HL-60 (cell line): ENCODE measurements around the gene ELF2.
"Not testable (repeated sequence)": the region's sequence is repeated elsewhere in the genome, so short reads cannot be mapped to it uniquely, and the experiment has no call there.

ENCODE experiments used
- DNase-seq, 2 experiments: peaks; one replicate each; pipeline ENCODE4 v3.0.0-alpha.2; 2010 to 2020; ENCODE audit warnings: low read depth in 1 of 2, low spot score in 1 of 2
- H3K27ac ChIP-seq: fragments of 250-450 bp; sonication (Bioruptor Pico); replicated peaks from 2 replicates; pipeline ENCODE4 v1.5.1; 2020; ENCODE audit warnings: mild to moderate bottlenecking, moderate library complexity
- H3K27me3 ChIP-seq: fragments of 250-450 bp; sonication (Bioruptor Pico); 2 replicates; pipeline ENCODE4 v1.5.1; 2021; ENCODE audit warnings: mild to moderate bottlenecking, moderate library complexity; ENCODE audit not compliant: insufficient read depth, poor library complexity, severe bottlenecking
- H3K4me3 ChIP-seq: replicated peaks from 2 replicates; pipeline ENCODE4 v1.5.1; 2011; ENCODE audit warnings: mild to moderate bottlenecking, control low read depth, low read length; ENCODE audit not compliant: insufficient read depth
- GABPA ChIP-seq: IDR thresholded peaks from 2 replicates; pipeline ENCODE4 v1.6.1; 2012; ENCODE audit warnings: low read depth
- POLR2AphosphoS5 ChIP-seq: IDR thresholded peaks from 2 replicates; pipeline ENCODE4 v1.6.1; 2012; ENCODE audit warnings: low read depth
- SPI1 ChIP-seq: IDR thresholded peaks from 2 replicates; pipeline ENCODE4 v1.6.1; 2012; ENCODE audit warnings: low read depth, mild to moderate bottlenecking, borderline replicate concordance
- TF ChIP-seq, protein P1 (sequence below): IDR thresholded peaks from one replicate; pipeline ENCODE4 v1.5.1; 2011; ENCODE audit warnings: low read length, control low read depth, inconsistent platforms; ENCODE audit not compliant: insufficient read depth
- TF ChIP-seq, protein P2 (sequence below): IDR thresholded peaks from 2 replicates; pipeline ENCODE4 v1.6.1; 2012; ENCODE audit warnings: low read depth; ENCODE audit not compliant: insufficient replicate concordance

Gene ELF2

DNA sequence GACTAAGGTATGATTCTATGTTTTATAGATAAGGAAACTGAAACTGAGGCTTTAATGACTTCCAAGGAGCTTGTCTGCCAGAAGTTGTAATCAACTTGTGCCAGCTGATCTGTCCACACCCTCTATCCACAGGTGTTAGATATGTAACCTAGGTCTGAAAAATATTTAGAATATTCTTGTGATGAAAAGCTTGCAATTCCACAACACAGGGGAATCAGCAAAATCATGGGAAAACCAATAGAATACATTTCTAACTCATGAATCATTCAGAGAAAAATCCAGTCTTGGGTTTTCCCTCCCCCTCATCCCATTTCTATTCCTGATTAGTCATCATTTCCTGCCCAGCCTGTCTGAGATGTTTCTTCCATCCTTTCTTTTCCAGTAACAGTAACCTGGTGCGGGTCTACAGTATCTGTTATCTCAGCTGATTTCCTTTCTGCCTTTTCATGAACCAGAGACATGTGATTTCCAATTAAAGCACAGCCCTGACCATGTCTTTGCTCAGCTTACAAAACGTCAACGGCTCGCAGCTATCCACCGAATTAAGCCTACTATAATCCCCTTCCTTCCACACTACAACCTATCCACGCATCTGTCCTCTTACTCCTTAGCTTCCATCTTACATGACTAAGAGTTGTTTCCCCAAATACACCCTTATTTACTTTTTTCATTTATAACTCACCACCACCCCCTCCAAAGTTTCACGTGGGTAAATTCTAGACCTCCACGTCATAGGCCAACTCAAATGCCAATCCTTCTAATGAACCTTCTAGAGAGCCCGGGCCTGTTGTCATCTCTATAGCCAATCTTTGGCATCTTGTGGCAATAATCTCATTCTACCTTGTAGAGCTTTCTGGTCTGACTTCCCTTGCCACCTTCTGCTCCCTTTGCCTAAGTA lies 162.4 kb downstream of the ELF2 start:
- Histone ChIP-seq H3K27me3 (no peaks in the 10 kb centered on the region), H3K27ac (peak overlapping the region; percentile 99), H3K4me3 (peak overlapping the region; percentile 59)
- TF ChIP-seq, protein P1, sequence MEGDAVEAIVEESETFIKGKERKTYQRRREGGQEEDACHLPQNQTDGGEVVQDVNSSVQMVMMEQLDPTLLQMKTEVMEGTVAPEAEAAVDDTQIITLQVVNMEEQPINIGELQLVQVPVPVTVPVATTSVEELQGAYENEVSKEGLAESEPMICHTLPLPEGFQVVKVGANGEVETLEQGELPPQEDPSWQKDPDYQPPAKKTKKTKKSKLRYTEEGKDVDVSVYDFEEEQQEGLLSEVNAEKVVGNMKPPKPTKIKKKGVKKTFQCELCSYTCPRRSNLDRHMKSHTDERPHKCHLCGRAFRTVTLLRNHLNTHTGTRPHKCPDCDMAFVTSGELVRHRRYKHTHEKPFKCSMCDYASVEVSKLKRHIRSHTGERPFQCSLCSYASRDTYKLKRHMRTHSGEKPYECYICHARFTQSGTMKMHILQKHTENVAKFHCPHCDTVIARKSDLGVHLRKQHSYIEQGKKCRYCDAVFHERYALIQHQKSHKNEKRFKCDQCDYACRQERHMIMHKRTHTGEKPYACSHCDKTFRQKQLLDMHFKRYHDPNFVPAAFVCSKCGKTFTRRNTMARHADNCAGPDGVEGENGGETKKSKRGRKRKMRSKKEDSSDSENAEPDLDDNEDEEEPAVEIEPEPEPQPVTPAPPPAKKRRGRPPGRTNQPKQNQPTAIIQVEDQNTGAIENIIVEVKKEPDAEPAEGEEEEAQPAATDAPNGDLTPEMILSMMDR, result no peak
- TF ChIP-seq GABPA (no peak), SPI1 (no peak), POLR2AphosphoS5 (no peak; the same call in 1 of the 2 replicates)
- TF ChIP-seq, protein P2, sequence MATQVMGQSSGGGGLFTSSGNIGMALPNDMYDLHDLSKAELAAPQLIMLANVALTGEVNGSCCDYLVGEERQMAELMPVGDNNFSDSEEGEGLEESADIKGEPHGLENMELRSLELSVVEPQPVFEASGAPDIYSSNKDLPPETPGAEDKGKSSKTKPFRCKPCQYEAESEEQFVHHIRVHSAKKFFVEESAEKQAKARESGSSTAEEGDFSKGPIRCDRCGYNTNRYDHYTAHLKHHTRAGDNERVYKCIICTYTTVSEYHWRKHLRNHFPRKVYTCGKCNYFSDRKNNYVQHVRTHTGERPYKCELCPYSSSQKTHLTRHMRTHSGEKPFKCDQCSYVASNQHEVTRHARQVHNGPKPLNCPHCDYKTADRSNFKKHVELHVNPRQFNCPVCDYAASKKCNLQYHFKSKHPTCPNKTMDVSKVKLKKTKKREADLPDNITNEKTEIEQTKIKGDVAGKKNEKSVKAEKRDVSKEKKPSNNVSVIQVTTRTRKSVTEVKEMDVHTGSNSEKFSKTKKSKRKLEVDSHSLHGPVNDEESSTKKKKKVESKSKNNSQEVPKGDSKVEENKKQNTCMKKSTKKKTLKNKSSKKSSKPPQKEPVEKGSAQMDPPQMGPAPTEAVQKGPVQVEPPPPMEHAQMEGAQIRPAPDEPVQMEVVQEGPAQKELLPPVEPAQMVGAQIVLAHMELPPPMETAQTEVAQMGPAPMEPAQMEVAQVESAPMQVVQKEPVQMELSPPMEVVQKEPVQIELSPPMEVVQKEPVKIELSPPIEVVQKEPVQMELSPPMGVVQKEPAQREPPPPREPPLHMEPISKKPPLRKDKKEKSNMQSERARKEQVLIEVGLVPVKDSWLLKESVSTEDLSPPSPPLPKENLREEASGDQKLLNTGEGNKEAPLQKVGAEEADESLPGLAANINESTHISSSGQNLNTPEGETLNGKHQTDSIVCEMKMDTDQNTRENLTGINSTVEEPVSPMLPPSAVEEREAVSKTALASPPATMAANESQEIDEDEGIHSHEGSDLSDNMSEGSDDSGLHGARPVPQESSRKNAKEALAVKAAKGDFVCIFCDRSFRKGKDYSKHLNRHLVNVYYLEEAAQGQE, result no peak
- DNase-seq, result no peak

DNA sequence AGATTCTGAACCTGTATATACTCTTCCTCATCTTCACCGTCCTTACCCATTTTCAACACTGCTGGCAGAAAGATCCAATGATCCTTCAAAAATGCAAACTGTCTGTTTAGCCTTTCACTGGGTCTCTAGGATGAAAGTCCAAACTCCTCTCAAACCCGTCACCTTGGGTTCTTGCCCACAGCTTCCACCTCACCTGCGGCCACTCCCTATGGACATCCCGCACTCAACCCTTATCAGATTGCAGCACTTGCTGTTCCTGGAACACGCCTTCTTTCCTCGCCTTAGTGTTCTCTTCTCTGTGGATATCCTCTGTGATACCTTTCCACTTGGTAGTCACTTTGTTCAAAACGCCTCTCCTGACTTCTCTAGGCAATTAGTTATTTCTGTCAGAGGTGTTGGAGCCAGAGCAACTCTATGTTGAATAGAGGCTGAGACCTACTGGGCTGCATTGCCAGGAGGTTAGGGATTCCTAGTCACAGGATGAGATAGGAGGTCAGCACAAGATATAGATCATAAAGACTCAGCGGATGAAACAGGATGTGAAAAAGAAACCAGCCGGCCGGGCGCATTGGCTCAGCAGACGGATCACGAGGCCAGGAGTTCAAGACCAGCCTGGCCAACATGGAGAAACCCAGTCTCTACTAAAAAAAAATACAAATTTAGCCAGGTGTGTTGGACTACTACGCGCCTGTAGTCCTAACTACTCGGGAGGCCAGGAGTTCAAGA lies 165.6 kb downstream of the ELF2 start:
- Histone ChIP-seq H3K27me3 (no peaks in the 10 kb centered on the region), H3K4me3 (no peak overlapping the region), H3K27ac (no peak overlapping the region)
- TF ChIP-seq POLR2AphosphoS5 (no peak), SPI1 (no peak), GABPA (no peak)
- TF ChIP-seq, protein P2, result no peak
- TF ChIP-seq, protein P1, result no peak
- DNase-seq, result no peak

DNA sequence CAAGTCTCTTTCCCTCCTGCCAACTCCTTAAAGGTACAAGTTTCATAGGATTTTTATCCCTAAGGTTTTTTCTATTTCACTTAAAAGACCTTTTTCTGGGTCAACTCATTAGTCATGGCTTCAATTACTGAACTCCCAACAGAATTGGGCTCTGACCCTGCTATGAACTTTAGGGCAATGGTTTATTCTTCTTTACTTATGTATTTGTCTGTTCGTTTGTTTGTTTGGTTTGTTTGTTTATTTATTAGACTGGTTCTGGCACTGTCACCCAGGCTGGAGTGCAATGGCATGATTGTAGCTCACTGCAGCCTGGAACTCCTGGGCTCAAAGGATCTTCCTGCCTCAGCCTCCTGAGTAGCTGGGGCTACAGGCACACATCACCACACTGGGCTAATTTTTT lies 167.3 kb downstream of the ELF2 start:
- TF ChIP-seq POLR2AphosphoS5 (no peak), SPI1 (no peak), GABPA (no peak)
- TF ChIP-seq, protein P2, result no peak
- TF ChIP-seq, protein P1, result no peak
- no peak overlapping the region for H3K27ac ChIP-seq
- no peaks in the 10 kb centered on the region for H3K27me3 ChIP-seq
- H3K4me3 ChIP-seq, result no peak overlapping the region
- DNase-seq, result no peak

DNA sequence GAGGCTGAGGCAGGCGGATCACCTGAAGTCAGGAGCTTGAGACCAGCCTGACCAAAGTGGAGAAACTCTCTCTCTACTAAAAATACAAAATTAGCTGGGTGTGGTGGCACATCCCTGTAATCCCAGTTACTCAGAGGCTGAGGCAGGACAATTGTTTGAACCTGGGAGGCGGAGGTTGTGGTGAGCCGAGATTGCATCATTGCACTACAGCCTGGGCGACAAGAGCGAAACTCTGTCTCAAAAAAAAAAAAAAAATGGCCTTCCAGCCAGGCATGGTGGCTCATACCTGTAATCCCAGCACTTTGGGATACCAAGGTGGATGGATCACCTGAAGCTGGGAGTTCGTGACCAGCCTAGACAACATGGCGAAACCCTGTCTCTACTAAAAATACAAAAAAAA lies 168.7 kb downstream of the ELF2 start:
- DNase-seq, H3K27ac ChIP-seq, H3K27me3 ChIP-seq, H3K4me3 ChIP-seq: not testable (repeated sequence)
